Peyer's patch (tissue), 4 donors: ENCODE measurements around the gene PLK3. TPM values are rescaled to one million over a fixed set of nuclear protein-coding genes. Genes with fewer than 3 reads are reported as not detected.
A peak's percentile ranks its signal among the peaks of the same experiment; 100 is the strongest.

Experiments used
- DNase-seq, 3 donors: peaks; one replicate each; pipeline ENCODE4 v3.0.0-alpha.2; 2017 to 2019
- H3K27ac ChIP-seq, 4 donors: fragments of 200-600 bp; sonication (generic); one replicate each; pipeline ENCODE4 v1.5.1; 2016 to 2019
- H3K27me3 ChIP-seq, 2 donors: fragments of 200-600 bp; sonication (generic); one replicate each; pipeline ENCODE4 v1.5.1; 2019
- H3K36me3 ChIP-seq, 3 donors: fragments of 200-600 bp; sonication (generic); one replicate each; pipeline ENCODE4 v1.5.1; 2016 to 2019
- H3K4me1 ChIP-seq, 4 donors: fragments of 200-600 bp; sonication (generic); one replicate each; pipeline ENCODE4 v1.5.1; 2016 to 2019
- H3K4me3 ChIP-seq, 4 donors: fragments of 200-600 bp; sonication (generic); 1 replicate in 3 of 4; 2 replicates in 1 of 4; pipeline ENCODE4 v1.5.1; 2016 to 2019; ENCODE audit warnings: mild to moderate bottlenecking in 1 of 4
- H3K9me3 ChIP-seq, 4 donors: fragments of 200-600 bp; sonication (generic); one replicate each; pipeline ENCODE4 v1.5.1; 2016 to 2019; ENCODE audit warnings: mild to moderate bottlenecking in 1 of 4
- POLR2A ChIP-seq, 2 donors: fragments of 450-650 bp; IDR thresholded peaks; one replicate each; pipeline ENCODE4 v1.5.1; 2017; ENCODE audit warnings: antibody characterized with exemption in 2 of 2, mild to moderate bottlenecking in 2 of 2, moderate library complexity in 2 of 2
- total RNA-seq, 4 donors: library from RNA; depleted of rRNA; stranded (reverse); fragments of >200 nt; gene quantifications; one replicate each; pipeline ENCODE4 v1.1.0, GENCODE V29; 2016
- TF ChIP-seq, protein P1 (sequence below), 6 experiments: fragments of 450-650 bp in 4 of 6; fragments of 200-600 bp in 2 of 6; sonication (generic) in 1 of 6; IDR thresholded peaks; one replicate each; pipeline ENCODE4 v1.5.1; 2017 to 2019; ENCODE audit warnings: antibody characterized with exemption in 6 of 6, mild to moderate bottlenecking in 3 of 6, moderate library complexity in 1 of 6

PLK3 gene
- total RNA-seq, 4 donors from 2014 or later, result 7.7 to 28.1 (median 23.5) TPM

DNA sequence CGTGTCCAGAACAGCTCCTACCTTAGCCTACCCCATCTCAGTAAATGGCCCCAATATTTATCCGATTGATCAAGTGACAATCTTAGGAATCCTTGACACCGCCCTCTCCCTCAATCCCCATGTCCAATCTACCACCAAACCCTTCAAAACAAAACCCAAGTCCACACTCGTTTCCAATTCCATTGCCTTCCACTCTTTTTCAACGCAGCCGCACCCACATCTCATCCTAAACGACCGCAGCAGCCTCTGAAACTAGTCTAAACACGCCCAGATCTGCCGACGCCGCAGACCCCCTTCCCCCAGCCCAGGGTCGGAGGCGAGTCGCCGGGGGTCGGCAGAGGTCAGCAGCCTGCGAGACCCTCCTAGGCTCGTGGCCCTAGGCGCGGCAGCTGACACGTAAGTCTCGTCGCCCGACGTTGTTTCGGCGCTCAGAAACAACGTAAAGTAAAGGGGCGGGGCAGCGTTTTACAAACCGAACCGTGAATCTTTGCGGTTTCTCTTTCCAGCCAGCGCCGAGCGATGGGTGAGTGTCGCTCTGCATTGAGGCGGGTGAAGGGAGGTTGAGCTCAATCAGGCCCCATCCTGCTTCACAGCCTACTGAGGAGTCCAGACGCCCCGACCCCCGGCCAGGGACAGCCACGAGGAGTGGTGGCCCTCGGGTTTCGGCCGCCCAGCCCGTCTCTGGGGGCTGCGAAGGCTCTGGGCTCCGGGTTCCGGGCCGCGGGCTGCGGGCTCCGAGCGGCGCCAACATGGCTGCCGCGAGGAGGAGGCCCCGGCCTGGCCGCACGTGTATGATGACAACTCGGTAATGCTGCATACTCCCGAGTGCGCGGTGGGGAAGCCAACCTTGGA is 24.9 kb upstream of the PLK3 start, which contains the start of gene RPS8:
TSS of gene RPS8 (plus strand) at position 463 of the 852 bp plus-strand sequence. CDS start at position 520, 57 bp downstream.
- Histone ChIP-seq H3K9me3 (no peaks in the 10 kb centered on the region), H3K27ac (peak within 1 kb of the TSS; percentile 93 to 98 (median 96)), H3K4me3 (peak within 1 kb of the TSS; percentile 78 to 96 (median 84)), H3K36me3 (peaks cover 0 to 32% (median 0%) of the 10 kb centered on the region in 3 donors), H3K4me1 (peaks cover 0 to 25% (median 0%) of the 10 kb centered on the region in 4 donors), H3K27me3 (no peaks in the 10 kb centered on the region)
- peak; percentile 92 to 97 (median 94) for DNase-seq
- peak; percentile 89 to 95 for TF ChIP-seq POLR2A (IDR thresholded peaks at IDR 0.05)
- TF ChIP-seq, protein P1, sequence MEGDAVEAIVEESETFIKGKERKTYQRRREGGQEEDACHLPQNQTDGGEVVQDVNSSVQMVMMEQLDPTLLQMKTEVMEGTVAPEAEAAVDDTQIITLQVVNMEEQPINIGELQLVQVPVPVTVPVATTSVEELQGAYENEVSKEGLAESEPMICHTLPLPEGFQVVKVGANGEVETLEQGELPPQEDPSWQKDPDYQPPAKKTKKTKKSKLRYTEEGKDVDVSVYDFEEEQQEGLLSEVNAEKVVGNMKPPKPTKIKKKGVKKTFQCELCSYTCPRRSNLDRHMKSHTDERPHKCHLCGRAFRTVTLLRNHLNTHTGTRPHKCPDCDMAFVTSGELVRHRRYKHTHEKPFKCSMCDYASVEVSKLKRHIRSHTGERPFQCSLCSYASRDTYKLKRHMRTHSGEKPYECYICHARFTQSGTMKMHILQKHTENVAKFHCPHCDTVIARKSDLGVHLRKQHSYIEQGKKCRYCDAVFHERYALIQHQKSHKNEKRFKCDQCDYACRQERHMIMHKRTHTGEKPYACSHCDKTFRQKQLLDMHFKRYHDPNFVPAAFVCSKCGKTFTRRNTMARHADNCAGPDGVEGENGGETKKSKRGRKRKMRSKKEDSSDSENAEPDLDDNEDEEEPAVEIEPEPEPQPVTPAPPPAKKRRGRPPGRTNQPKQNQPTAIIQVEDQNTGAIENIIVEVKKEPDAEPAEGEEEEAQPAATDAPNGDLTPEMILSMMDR (IDR thresholded peaks at IDR 0.05), result no peak

- H3K4me1 ChIP-seq, result peaks cover 0 to 25% (median 0%) of the 10 kb centered on the region in 4 donors
- H3K27ac ChIP-seq, result peak overlapping the region; percentile 93 to 98 (median 96)
- TF ChIP-seq POLR2A (IDR thresholded peaks at IDR 0.05), result no peak
- TF ChIP-seq, protein P1 (IDR thresholded peaks at IDR 0.05), result no peak
Measured at GRCh38 chr1:44775930-44776729, 24.0 kb upstream of the PLK3 start.

GRCh38 chr1:44776730-44777068 is 23.5 kb upstream of the PLK3 start:
- H3K36me3 ChIP-seq, result peaks cover 0 to 42% (median 0%) of the 10 kb centered on the region in 3 donors
- H3K4me1 ChIP-seq, result peaks cover 0 to 25% (median 0%) of the 10 kb centered on the region in 4 donors
- H3K4me3 ChIP-seq, result peak overlapping the region; percentile 78 to 96 (median 84)
- no peaks in the 10 kb centered on the region for H3K27me3 ChIP-seq
- TF ChIP-seq POLR2A (IDR thresholded peaks at IDR 0.05), result no peak
- TF ChIP-seq, protein P1 (IDR thresholded peaks at IDR 0.05), result no peak
- H3K27ac ChIP-seq, result peak overlapping the region; percentile 93 to 98 (median 96)
- H3K9me3 ChIP-seq, result no peaks in the 10 kb centered on the region
- DNase-seq, result no peak

More at GRCh38 chr1:44775930-44776729, 24.0 kb upstream of the PLK3 start:
- Histone ChIP-seq H3K27me3 (no peaks in the 10 kb centered on the region), H3K36me3 (peaks cover 0 to 38% (median 0%) of the 10 kb centered on the region in 3 donors), H3K9me3 (no peaks in the 10 kb centered on the region), H3K4me3 (peak overlapping the region; percentile 78 to 96 (median 84))
- DNase-seq, result peak; percentile 61 to 71 (median 70)

DNA sequence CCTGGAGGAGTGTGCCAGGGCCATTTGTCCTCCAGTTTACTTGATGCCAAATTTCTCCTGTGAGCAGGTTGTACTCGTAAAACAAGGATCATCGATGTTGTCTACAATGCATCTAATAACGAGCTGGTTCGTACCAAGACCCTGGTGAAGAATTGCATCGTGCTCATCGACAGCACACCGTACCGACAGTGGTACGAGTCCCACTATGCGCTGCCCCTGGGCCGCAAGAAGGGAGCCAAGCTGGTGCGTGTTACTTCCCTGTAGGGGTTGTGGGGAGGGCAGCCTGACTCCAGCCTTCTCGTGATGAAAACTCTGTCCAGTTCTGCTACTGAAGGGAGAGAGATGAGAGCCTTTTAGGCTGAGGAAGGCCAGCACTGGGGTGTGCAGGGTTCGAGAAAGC is 22.6 kb upstream of the PLK3 start:
- no peak for DNase-seq
- H3K9me3 ChIP-seq, result no peaks in the 10 kb centered on the region
- TF ChIP-seq POLR2A (IDR thresholded peaks at IDR 0.05), result no peak
- TF ChIP-seq, protein P1 (IDR thresholded peaks at IDR 0.05), result no peak
- no peaks in the 10 kb centered on the region for H3K27me3 ChIP-seq
- peak overlapping the region in 1 of 4 donors; percentile 21 for H3K27ac ChIP-seq
- H3K36me3 ChIP-seq, result peaks cover 0 to 42% (median 0%) of the 10 kb centered on the region in 3 donors
- peak overlapping the region in 1 of 4 donors; percentile 96 for H3K4me3 ChIP-seq
- H3K4me1 ChIP-seq, result peaks cover 0 to 25% (median 0%) of the 10 kb centered on the region in 4 donors

DNA sequence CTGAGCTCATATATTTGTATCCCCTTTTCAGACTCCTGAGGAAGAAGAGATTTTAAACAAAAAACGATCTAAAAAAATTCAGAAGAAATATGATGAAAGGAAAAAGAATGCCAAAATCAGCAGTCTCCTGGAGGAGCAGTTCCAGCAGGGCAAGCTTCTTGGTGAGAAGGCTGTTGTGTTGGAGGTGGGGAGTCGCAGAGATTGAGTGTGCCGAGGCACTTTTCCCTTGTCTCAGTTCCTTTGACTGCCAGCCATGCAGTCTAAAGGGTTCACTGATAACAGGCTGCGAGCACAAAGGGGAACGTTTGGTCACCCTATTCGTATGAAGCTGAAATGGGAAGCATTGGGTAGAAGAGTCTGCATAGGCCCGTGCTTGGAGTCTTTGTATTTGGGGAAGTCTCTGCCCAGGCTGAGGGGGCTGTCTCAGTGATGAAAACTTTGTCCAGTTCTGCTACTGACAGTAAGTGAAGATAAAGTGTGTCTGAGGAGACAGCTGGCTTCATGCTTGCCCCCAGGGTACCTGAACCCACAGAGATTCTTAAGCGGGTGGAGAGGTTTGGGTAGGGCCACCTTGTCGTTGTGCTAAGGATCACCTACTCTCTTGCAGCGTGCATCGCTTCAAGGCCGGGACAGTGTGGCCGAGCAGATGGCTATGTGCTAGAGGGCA is 22.1 kb upstream of the PLK3 start:
- H3K4me1 ChIP-seq, result peaks cover 0 to 25% (median 0%) of the 10 kb centered on the region in 4 donors
- H3K36me3 ChIP-seq, result peaks cover 0 to 42% (median 0%) of the 10 kb centered on the region in 3 donors
- H3K4me3 ChIP-seq, result no peak overlapping the region
- DNase-seq, result no peak
- H3K9me3 ChIP-seq, result no peaks in the 10 kb centered on the region
- TF ChIP-seq, protein P1 (IDR thresholded peaks at IDR 0.05), result no peak
- TF ChIP-seq POLR2A (IDR thresholded peaks at IDR 0.05), result no peak
- H3K27ac ChIP-seq, result no peak overlapping the region
- H3K27me3 ChIP-seq, result no peaks in the 10 kb centered on the region
